ENCODE data around the gene QRFP. TPM values are rescaled to one million over a fixed set of nuclear protein-coding genes. Genes with fewer than 3 reads are reported as not detected.

QRFP gene
- total RNA-seq, 1 donor from 2014 or later = not detected

- Mint-ChIP-seq H3K27ac (ENCODE audit: unreplicated experiment) (peak overlapping the region; percentile 98), H3K9me3 (ENCODE audit: unreplicated experiment) (no peaks in the 10 kb centered on the region), H3K4me1 (ENCODE audit: unreplicated experiment) (peaks cover 48% of the 10 kb centered on the region), H3K27me3 (ENCODE audit: unreplicated experiment) (peaks cover 5% of the 10 kb centered on the region), H3K4me3 (ENCODE audit: unreplicated experiment) (peak overlapping the region; percentile 38), H3K36me3 (ENCODE audit: low read depth, unreplicated experiment) (no peaks in the 10 kb centered on the region)
- peak; percentile 30 for DNase-seq (ENCODE audit: low spot score)
- no peak for TF ChIP-seq CTCF (IDR thresholded peaks at IDR 0.05; ENCODE audit: unreplicated experiment)
Measured at GRCh38 chr9:130847306-130848217, 49.0 kb downstream of the QRFP start.

GRCh38 chr9:130846487-130847305, 49.9 kb downstream of the QRFP start:
- Mint-ChIP-seq H3K4me1 (ENCODE audit: unreplicated experiment) (peaks cover 56% of the 10 kb centered on the region), H3K9me3 (ENCODE audit: unreplicated experiment) (no peaks in the 10 kb centered on the region), H3K27me3 (ENCODE audit: unreplicated experiment) (peaks cover 5% of the 10 kb centered on the region), H3K4me3 (ENCODE audit: unreplicated experiment) (peak overlapping the region; percentile 38), H3K27ac (ENCODE audit: unreplicated experiment) (peak overlapping the region; percentile 98), H3K36me3 (ENCODE audit: low read depth, unreplicated experiment) (no peaks in the 10 kb centered on the region)
- DNase-seq (ENCODE audit: low spot score) = no peak
- TF ChIP-seq CTCF (IDR thresholded peaks at IDR 0.05; ENCODE audit: unreplicated experiment) = no peak

- TF ChIP-seq CTCF (IDR thresholded peaks at IDR 0.05; ENCODE audit: unreplicated experiment) = no peak
- no peaks in the 10 kb centered on the region for H3K9me3 Mint-ChIP-seq (ENCODE audit: unreplicated experiment)
- peak overlapping the region; percentile 84 for H3K27ac Mint-ChIP-seq (ENCODE audit: unreplicated experiment)
- no peak overlapping the region for H3K4me3 Mint-ChIP-seq (ENCODE audit: unreplicated experiment)
- no peaks in the 10 kb centered on the region for H3K36me3 Mint-ChIP-seq (ENCODE audit: low read depth, unreplicated experiment)
- H3K4me1 Mint-ChIP-seq (ENCODE audit: unreplicated experiment) = peaks cover 58% of the 10 kb centered on the region
- H3K27me3 Mint-ChIP-seq (ENCODE audit: unreplicated experiment) = peaks cover 5% of the 10 kb centered on the region
- no peak for DNase-seq (ENCODE audit: low spot score)
Measured at GRCh38 chr9:130845901-130846481, 50.6 kb downstream of the QRFP start.

- TF ChIP-seq CTCF (IDR thresholded peaks at IDR 0.05; ENCODE audit: unreplicated experiment) = no peak
- Mint-ChIP-seq H3K4me3 (ENCODE audit: unreplicated experiment) (no peak overlapping the region), H3K27ac (ENCODE audit: unreplicated experiment) (peak overlapping the region; percentile 84), H3K36me3 (ENCODE audit: low read depth, unreplicated experiment) (no peaks in the 10 kb centered on the region), H3K9me3 (ENCODE audit: unreplicated experiment) (no peaks in the 10 kb centered on the region), H3K27me3 (ENCODE audit: unreplicated experiment) (peaks cover 5% of the 10 kb centered on the region), H3K4me1 (ENCODE audit: unreplicated experiment) (peaks cover 62% of the 10 kb centered on the region)
- no peak for DNase-seq (ENCODE audit: low spot score)
Measured at GRCh38 chr9:130845254-130845653, 51.4 kb downstream of the QRFP start.

Data from endothelial cell (in vitro differentiated cells).